ENCODE measurements around the gene PLK3.

The PLK3 gene

GRCh38 chr1:44853201-44853600 is 53.0 kb downstream of the PLK3 start:
- no peak for DNase-seq (ENCODE audit: low read depth in 3 of 3, low spot score in 1 of 3)

DNA sequence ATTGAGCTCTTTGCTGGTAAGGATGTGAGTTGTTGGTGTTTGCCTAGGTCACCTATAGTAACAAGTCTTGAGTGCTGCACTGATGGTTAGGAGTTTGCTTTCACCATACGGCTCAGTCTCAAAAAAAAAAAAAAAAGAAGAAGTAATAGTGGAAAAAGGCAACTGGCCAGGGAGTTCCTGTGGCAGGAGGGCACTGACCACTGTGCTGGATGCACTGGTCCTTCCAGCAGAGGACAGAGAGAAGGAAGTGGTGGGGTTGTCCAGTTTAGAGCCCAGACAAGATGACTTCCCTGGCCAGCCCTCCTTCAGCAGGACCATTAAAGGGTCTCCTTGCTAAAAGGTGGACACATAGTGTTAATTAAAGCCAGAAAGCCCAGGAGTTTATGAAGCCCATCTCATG is 54.8 kb downstream of the PLK3 start:
- no peak for DNase-seq (ENCODE audit: low read depth in 3 of 3, low spot score in 1 of 3)
